H1 (cell line): ENCODE results near the gene ADCK1. TPM values are rescaled to one million over a fixed set of nuclear protein-coding genes. Genes with fewer than 3 reads are reported as not detected.

ENCODE experiments used
- CTCF ChIA-PET: fragments of 300-600 bp; sonication (Branson Sonifier 250); formaldehyde crosslinking; loops from one replicate; lab custom pipeline; 2021; ENCODE audit not compliant: partially characterized antibody; lab: Charles Lee
- POLR2A ChIA-PET: fragments of 300-600 bp; sonication (Branson Sonifier 250); formaldehyde crosslinking; loops from one replicate; lab custom pipeline; 2021; ENCODE audit warnings: inconsistent platforms; ENCODE audit not compliant: partially characterized antibody; lab: Charles Lee
- DNase-seq, 2 experiments: peaks; one replicate each; pipeline versions ENCODE4 v3.0.0 to v3.0.0-alpha.2; 2010 to 2022; ENCODE audit warnings: low spot score in 2 of 2, low read depth in 1 of 2, mixed read lengths in 1 of 2
- FAIRE-seq: peaks from 2 replicates; lab custom pipeline; 2011; peaks lifted over from hg19 to GRCh38; lab: Jason Lieb, UNC
- H2AFZ ChIP-seq: 2 replicates; pipeline ENCODE4 v1.8.1; 2012; ENCODE audit warnings: low read length, inconsistent platforms
- H2AK5ac ChIP-seq: 2 replicates; pipeline ENCODE4 v1.6.1; 2013; ENCODE audit warnings: low read depth, low read length
- H2BK120ac ChIP-seq: replicated peaks from 2 replicates; pipeline ENCODE3; 2013; ENCODE audit warnings: low read depth, low read length, inconsistent platforms
- H2BK12ac ChIP-seq: 2 replicates; pipeline ENCODE4 v1.6.1; 2013; ENCODE audit warnings: low read depth, low read length
- H2BK15ac ChIP-seq: 2 replicates; pipeline ENCODE4 v1.6.1; 2013; ENCODE audit warnings: low read length
- H2BK20ac ChIP-seq: 2 replicates; pipeline ENCODE4 v1.6.1; 2013; ENCODE audit warnings: low read length
- H2BK5ac ChIP-seq: 2 replicates; pipeline ENCODE4 v1.6.1; 2013; ENCODE audit warnings: low read depth, low read length
- H3K14ac ChIP-seq: 2 replicates; pipeline ENCODE4 v1.6.1; 2013; ENCODE audit warnings: inconsistent platforms; ENCODE audit not compliant: insufficient read length
- H3K18ac ChIP-seq: 2 replicates; pipeline ENCODE4 v1.6.1; 2013; ENCODE audit warnings: low read length; ENCODE audit errors: extremely low read depth
- H3K23ac ChIP-seq: 2 replicates; pipeline ENCODE4 v1.6.1; 2013; ENCODE audit warnings: inconsistent platforms; ENCODE audit not compliant: insufficient read length
- H3K23me2 ChIP-seq: 2 replicates; pipeline ENCODE4 v1.6.1; 2013; ENCODE audit warnings: low read depth, low read length
- H3K27ac ChIP-seq: 2 replicates; pipeline ENCODE4 v1.6.1; 2011; ENCODE audit warnings: low read depth, low read length, inconsistent platforms
- H3K27me3 ChIP-seq, 4 experiments: replicated peaks in 1 of 4; 1 replicate in 1 of 4; 2 replicates in 3 of 4; pipeline versions ENCODE4 v1.6.1 to v1.8.1; 2011 to 2013; ENCODE audit warnings: low read length in 3 of 4, mild to moderate bottlenecking in 3 of 4, inconsistent platforms in 2 of 4, mixed read lengths in 2 of 4, moderate library complexity in 1 of 4; ENCODE audit not compliant: control insufficient read depth in 3 of 4, insufficient read depth in 3 of 4; ENCODE audit errors: extremely low read depth in 1 of 4
- H3K36me3 ChIP-seq, 4 experiments: 2 replicates each; pipeline versions ENCODE4 v1.6.1 to v1.8.1; 2011 to 2013; ENCODE audit warnings: mild to moderate bottlenecking in 4 of 4, low read length in 3 of 4, moderate library complexity in 2 of 4, control low read depth in 1 of 4, inconsistent platforms in 1 of 4; ENCODE audit not compliant: insufficient read depth in 4 of 4, control insufficient read depth in 2 of 4
- H3K4ac ChIP-seq: replicated peaks from 2 replicates; pipeline ENCODE3; 2013; ENCODE audit warnings: low read length, low read depth, mixed read lengths, inconsistent platforms; ENCODE audit not compliant: insufficient read length
- H3K4me1 ChIP-seq, 4 experiments: replicated peaks in 1 of 4; 1 replicate in 1 of 4; 2 replicates in 3 of 4; pipeline versions ENCODE4 v1.6.1 to v1.8.1; 2011 to 2013; ENCODE audit warnings: low read length in 3 of 4, inconsistent platforms in 2 of 4, mixed read lengths in 1 of 4; ENCODE audit not compliant: insufficient read depth in 4 of 4, control insufficient read depth in 3 of 4
- H3K4me2 ChIP-seq, 2 experiments: 2 replicates each; pipeline versions ENCODE4 v1.6.1 to v1.8.1; 2011 to 2013; ENCODE audit warnings: low read depth in 2 of 2, low read length in 2 of 2, control low read depth in 1 of 2, inconsistent platforms in 1 of 2, mild to moderate bottlenecking in 1 of 2; ENCODE audit not compliant: insufficient read depth in 1 of 2
- H3K4me3 ChIP-seq, 4 experiments: fragments of 200-600, 300-600 bp in 1 of 4; sonication (generic), shearing (Covaris generic), sonication (Bioruptor Twin) in 1 of 4; 2 replicates each; pipeline versions ENCODE4 v1.5.1 to v1.8.1; 2011 to 2016; ENCODE audit warnings: low read length in 4 of 4, low read depth in 3 of 4, control low read depth in 2 of 4, inconsistent platforms in 2 of 4, mild to moderate bottlenecking in 2 of 4, mixed read lengths in 1 of 4, moderate library complexity in 1 of 4; ENCODE audit not compliant: insufficient read depth in 2 of 4; ENCODE audit errors: extremely low read depth in 1 of 4
- H3K56ac ChIP-seq: replicated peaks from 2 replicates; pipeline ENCODE3; 2013; ENCODE audit warnings: low read depth, mild to moderate bottlenecking, mixed read lengths, low read length, inconsistent platforms; ENCODE audit not compliant: insufficient read length
- H3K79me1 ChIP-seq: 2 replicates; pipeline ENCODE4 v1.6.1; 2013; ENCODE audit warnings: low read depth, low read length, control low read depth
- H3K79me2 ChIP-seq, 2 experiments: 2 replicates each; pipeline versions ENCODE4 v1.6.1 to v1.8.1; 2012 to 2013; ENCODE audit warnings: low read length in 2 of 2, mild to moderate bottlenecking in 2 of 2, inconsistent platforms in 1 of 2; ENCODE audit not compliant: insufficient read depth in 2 of 2, control insufficient read depth in 1 of 2
- H3K9ac ChIP-seq, 4 experiments: replicated peaks in 1 of 4; 1 replicate in 1 of 4; 2 replicates in 3 of 4; pipeline versions ENCODE4 v1.6.1 to v1.8.1; 2011 to 2013; ENCODE audit warnings: low read depth in 3 of 4, low read length in 3 of 4, control low read depth in 2 of 4, mild to moderate bottlenecking in 2 of 4, moderate library complexity in 2 of 4, inconsistent platforms in 1 of 4; ENCODE audit errors: extremely low read depth in 1 of 4
- H3K9me3 ChIP-seq, 2 experiments: 2 replicates each; pipeline versions ENCODE4 v1.6.1 to v1.8.1; 2012 to 2013; ENCODE audit warnings: mild to moderate bottlenecking in 2 of 2, moderate library complexity in 2 of 2, control low read depth in 1 of 2, inconsistent platforms in 1 of 2, low read depth in 1 of 2, low read length in 1 of 2, mixed read lengths in 1 of 2; ENCODE audit not compliant: insufficient read depth in 2 of 2
- H4K20me1 ChIP-seq, 2 experiments: replicated peaks in 1 of 2; 2 replicates each; pipeline versions ENCODE3 to v1.8.1; 2011 to 2013; ENCODE audit warnings: inconsistent platforms in 2 of 2, low read length in 2 of 2, mild to moderate bottlenecking in 1 of 2; ENCODE audit not compliant: insufficient read depth in 2 of 2, control insufficient read depth in 1 of 2
- H4K5ac ChIP-seq: 2 replicates; pipeline ENCODE4 v1.6.1; 2013; ENCODE audit warnings: low read length, low read depth, mixed read lengths, inconsistent platforms; ENCODE audit not compliant: insufficient read length
- H4K8ac ChIP-seq: 2 replicates; pipeline ENCODE4 v1.8.0; 2013; ENCODE audit warnings: mild to moderate bottlenecking, moderate library complexity, low read length, inconsistent platforms; ENCODE audit not compliant: insufficient read depth; ENCODE audit errors: extremely low read depth
- H4K91ac ChIP-seq: replicated peaks from 2 replicates; pipeline ENCODE3; 2013; ENCODE audit warnings: low read length, mixed read lengths, inconsistent platforms; ENCODE audit not compliant: insufficient read length
- BCL11A ChIP-seq, 2 experiments: IDR thresholded peaks; one replicate each; pipeline ENCODE4 v1.6.1; 2011; ENCODE audit warnings: low read depth in 2 of 2, low read length in 2 of 2, mild to moderate bottlenecking in 2 of 2
- BRCA1 ChIP-seq: IDR thresholded peaks from 2 replicates; pipeline ENCODE4 v1.6.1; 2012; ENCODE audit warnings: low read depth, low read length, improper control_type of control experiment
- CBX5 ChIP-seq: fragments of 300-800, 300-1000 bp; sonication (generic); IDR thresholded peaks from 2 replicates; pipeline ENCODE4 v1.7.1; 2016; ENCODE audit warnings: antibody characterized with exemption, low read length, low read depth
- CHD2 ChIP-seq: IDR thresholded peaks from 2 replicates; pipeline ENCODE4 v1.6.1; 2012; ENCODE audit warnings: low read length, improper control_type of control experiment
- EGR1 ChIP-seq: IDR thresholded peaks from 2 replicates; pipeline ENCODE4 v1.6.1; 2011; ENCODE audit warnings: low read depth, low read length, borderline replicate concordance
- EP300 ChIP-seq, 2 experiments: IDR thresholded peaks; 1 replicate in 1 of 2; 2 replicates in 1 of 2; pipeline ENCODE4 v1.6.1; 2011 to 2012; ENCODE audit warnings: low read depth in 2 of 2, low read length in 2 of 2, mild to moderate bottlenecking in 2 of 2, borderline replicate concordance in 1 of 2, inconsistent platforms in 1 of 2, moderate library complexity in 1 of 2
- JUN ChIP-seq: IDR thresholded peaks from 2 replicates; pipeline ENCODE4 v1.6.1; 2011; ENCODE audit warnings: low read depth, mild to moderate bottlenecking, improper control_type of control experiment, low read length
- KDM5A ChIP-seq: fragments of 200-600 bp; IDR thresholded peaks from 2 replicates; pipeline ENCODE4 v1.7.1; 2012; ENCODE audit warnings: mild to moderate bottlenecking, low read length, inconsistent platforms, mixed read lengths
- MAFK ChIP-seq: IDR thresholded peaks from 2 replicates; pipeline ENCODE4 v1.6.1; 2012; ENCODE audit warnings: low read depth, mild to moderate bottlenecking, improper control_type of control experiment, low read length
- POLR2A ChIP-seq, 2 experiments: IDR thresholded peaks; 1 replicate in 1 of 2; 2 replicates in 1 of 2; pipeline ENCODE4 v1.6.1; 2011; ENCODE audit warnings: low read depth in 2 of 2, low read length in 2 of 2, mild to moderate bottlenecking in 2 of 2; ENCODE audit errors: control extremely low read depth in 1 of 2
- RBBP5 ChIP-seq: IDR thresholded peaks from 2 replicates; pipeline ENCODE4 v1.7.1; 2012; ENCODE audit warnings: low read depth, mild to moderate bottlenecking, inconsistent platforms, low read length, moderate library complexity, borderline replicate concordance
- SAP30 ChIP-seq: fragments of 300-600 bp; sonication (generic); IDR thresholded peaks from 2 replicates; pipeline ENCODE4 v1.7.1; 2012; ENCODE audit warnings: low read length, moderate library complexity, mild to moderate bottlenecking, inconsistent platforms; ENCODE audit not compliant: insufficient read depth, insufficient replicate concordance
- SIRT6 ChIP-seq: IDR thresholded peaks from one replicate; pipeline ENCODE4 v1.7.1; 2012; ENCODE audit warnings: low read length, inconsistent platforms
- SP4 ChIP-seq: IDR thresholded peaks from 2 replicates; pipeline ENCODE4 v1.6.1; 2012; ENCODE audit warnings: low read length, inconsistent platforms
- USF2 ChIP-seq: IDR thresholded peaks from 2 replicates; pipeline ENCODE4 v1.6.1; 2011; ENCODE audit warnings: low read length, improper control_type of control experiment
- WGBS, 2 experiments: shearing (Covaris generic) in 1 of 2; methylation state at CpG; one replicate each; pipeline versions ENCODE4 v1.1.6 to v1.1.7; 2013 to 2015; ENCODE audit warnings: low lambda C conversion rate in 2 of 2, mixed read lengths in 2 of 2, inconsistent platforms in 1 of 2, low coverage in 1 of 2, missing lambda C conversion rate in 1 of 2; ENCODE audit not compliant: insufficient replicate concordance in 2 of 2, insufficient coverage in 1 of 2, insufficient read length in 1 of 2; ENCODE audit errors: extremely low coverage in 1 of 2, missing lambda C conversion rate in 1 of 2; 5-methylcytosine and 5-hydroxymethylcytosine counted together
- polyA plus RNA-seq, 7 experiments: library from polyadenylated mRNA; depleted of rRNA in 3 of 7; stranded (reverse) in 5 of 7; unstranded in 2 of 7; fragments of >200 nt in 5 of 7; fragments of 200-250 nt in 2 of 7; gene quantifications; 1 replicate in 5 of 7; 2 replicates in 1 of 7; 4 replicates in 1 of 7; pipeline versions ENCODE4 v1.2.1 to v1.2.3, GENCODE V29; 2011 to 2013; ENCODE audit warnings: missing spikeins in 2 of 7, mixed read lengths in 2 of 7
- total RNA-seq: library from RNA; stranded (reverse); fragmentation: NEBNext Ultra II Directional; extraction: Animal tissue kit (Norgen Biotek cat#: 25700); gene quantifications from 2 replicates; pipeline ENCODE4 v1.2.1, GENCODE V29; 2021

ADCK1 gene
- total and polyA plus RNA-seq, 2 of the 8 experiments (the other 6 are each of a cell fraction or from before 2014, with no cell fraction given) = 11.0 to 16.8 TPM

- Histone ChIP-seq H4K20me1 (no peaks in the 10 kb centered on the region), H2AK5ac (no peak overlapping the region), H3K79me2 (no peaks in the 10 kb centered on the region), H3K4ac (no peak overlapping the region), H3K56ac (no peak overlapping the region), H4K91ac (no peak overlapping the region), H3K4me2 (no peak overlapping the region), H3K18ac (no peak overlapping the region), H2BK15ac (no peak overlapping the region), H2BK20ac (no peak overlapping the region), H2BK120ac (no peak overlapping the region), H3K9me3 (no peaks in the 10 kb centered on the region), H3K4me3 (no peak overlapping the region), H3K23ac (no peak overlapping the region), H2BK12ac (no peak overlapping the region), H3K79me1 (no peaks in the 10 kb centered on the region), H3K27me3 (no peaks in the 10 kb centered on the region), H3K4me1 (peaks cover 0 to 6% (median 1%) of the 10 kb centered on the region in 4 experiments; a peak in 2 of 7 replicates), H2BK5ac (no peak overlapping the region), H3K9ac (no peak overlapping the region), H2AFZ (no peak overlapping the region), H4K8ac (no peak overlapping the region; the same call in 1 of the 2 replicates), H3K36me3 (no peaks in the 10 kb centered on the region), H4K5ac (no peak overlapping the region), H3K27ac (no peak overlapping the region), H3K23me2 (no peaks in the 10 kb centered on the region), H3K14ac (no peak overlapping the region)
- POLR2A ChIA-PET = no interaction called here
- CTCF ChIA-PET = interaction anchor here (0.8 kb wide), 1 partner anchor 47 kb away, joined by 3 read pairs; no protein-coding TSS in a partner anchor
- WGBS, 2 experiments = 90% methylated on average over 3 of the region's 3 CpGs; no CpG with 5 or more reads in 1 of the 2 experiments
- TF ChIP-seq BCL11A (IDR thresholded peaks at IDR 0.05; ENCODE audit: low read depth in 2 of 2, low read length in 2 of 2) = no peak
- no peak for TF ChIP-seq POLR2A (IDR thresholded peaks at IDR 0.05; ENCODE audit: control extremely low read depth in 1 of 2, low read depth in 2 of 2, low read length in 2 of 2)
- TF ChIP-seq KDM5A = no peak
- TF ChIP-seq BRCA1 = no peak
- TF ChIP-seq CHD2 = no peak
- TF ChIP-seq SP4 = no peak
- no peak for TF ChIP-seq JUN
- TF ChIP-seq CBX5 = no peak
- no peak for TF ChIP-seq EP300 (IDR thresholded peaks at IDR 0.05; ENCODE audit: borderline replicate concordance in 1 of 2, low read depth in 2 of 2, low read length in 2 of 2)
- no peak for TF ChIP-seq MAFK
- TF ChIP-seq SIRT6 = no peak
- TF ChIP-seq SAP30 = no peak
- no peak for TF ChIP-seq RBBP5
- TF ChIP-seq EGR1 = no peak
- TF ChIP-seq USF2 = no peak
- FAIRE-seq = no peak
- DNase-seq = no peak
These were observed 110.0 kb downstream of the ADCK1 start for GRCh38 chr14:77909911-77910310.
